ENCODE measurements around the gene CNTNAP5.

DNA sequence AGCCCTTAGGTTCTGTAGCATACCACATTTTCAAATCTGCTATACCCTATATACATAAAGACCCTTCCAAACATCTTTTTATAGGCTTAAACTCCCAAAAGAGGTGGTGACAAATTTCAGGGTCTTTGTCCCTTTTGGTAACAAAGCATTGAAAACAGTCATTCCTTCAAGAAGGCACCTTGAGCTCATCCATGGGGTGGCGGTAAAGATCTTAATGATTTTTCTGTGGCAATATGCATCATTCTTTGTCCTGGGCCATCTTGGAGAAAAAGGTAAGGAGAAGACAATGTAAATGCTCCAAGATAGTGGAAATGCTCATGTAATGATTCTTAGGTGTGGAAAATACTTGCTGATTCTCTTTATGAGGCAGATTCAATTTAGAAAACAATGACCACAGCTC is 890.5 kb downstream of the CNTNAP5 start:
- TF ChIP-seq, protein P1, sequence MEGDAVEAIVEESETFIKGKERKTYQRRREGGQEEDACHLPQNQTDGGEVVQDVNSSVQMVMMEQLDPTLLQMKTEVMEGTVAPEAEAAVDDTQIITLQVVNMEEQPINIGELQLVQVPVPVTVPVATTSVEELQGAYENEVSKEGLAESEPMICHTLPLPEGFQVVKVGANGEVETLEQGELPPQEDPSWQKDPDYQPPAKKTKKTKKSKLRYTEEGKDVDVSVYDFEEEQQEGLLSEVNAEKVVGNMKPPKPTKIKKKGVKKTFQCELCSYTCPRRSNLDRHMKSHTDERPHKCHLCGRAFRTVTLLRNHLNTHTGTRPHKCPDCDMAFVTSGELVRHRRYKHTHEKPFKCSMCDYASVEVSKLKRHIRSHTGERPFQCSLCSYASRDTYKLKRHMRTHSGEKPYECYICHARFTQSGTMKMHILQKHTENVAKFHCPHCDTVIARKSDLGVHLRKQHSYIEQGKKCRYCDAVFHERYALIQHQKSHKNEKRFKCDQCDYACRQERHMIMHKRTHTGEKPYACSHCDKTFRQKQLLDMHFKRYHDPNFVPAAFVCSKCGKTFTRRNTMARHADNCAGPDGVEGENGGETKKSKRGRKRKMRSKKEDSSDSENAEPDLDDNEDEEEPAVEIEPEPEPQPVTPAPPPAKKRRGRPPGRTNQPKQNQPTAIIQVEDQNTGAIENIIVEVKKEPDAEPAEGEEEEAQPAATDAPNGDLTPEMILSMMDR (IDR thresholded peaks at IDR 0.05; ENCODE audit: poor library complexity), result peak; percentile 12
- TF ChIP-seq EZH2 (IDR thresholded peaks at IDR 0.05; ENCODE audit: borderline replicate concordance), result no peak
- no peak for TF ChIP-seq EZH2phosphoT487 (IDR thresholded peaks at IDR 0.05; ENCODE audit: low read depth, severe bottlenecking, unreplicated experiment)
